Neural cell (in vitro differentiated cells): Measurements from ENCODE around the gene TMEM258. TPM values are rescaled to one million over a fixed set of nuclear protein-coding genes. Genes with fewer than 3 reads are reported as not detected.

Source experiments
- H2AFZ ChIP-seq: fragments of 200-600, 300-800 bp; sonication (generic), shearing (Covaris generic); 2 replicates; pipeline ENCODE4 v1.6.0; 2014; ENCODE audit warnings: low read depth, mild to moderate bottlenecking, antibody characterized with exemption, low read length, moderate library complexity
- H3F3A ChIP-seq: fragments of 200-600 bp; shearing (Covaris generic); 2 replicates; pipeline ENCODE4 v1.6.1; 2016; ENCODE audit warnings: mild to moderate bottlenecking, moderate library complexity, mixed read lengths, antibody characterized with exemption, low read length; ENCODE audit not compliant: insufficient read depth, poor library complexity, severe bottlenecking
- H3K27ac ChIP-seq: fragments of 200-600, 300-800 bp; sonication (generic), shearing (Covaris generic); 2 replicates; pipeline ENCODE4 v1.5.1; 2014; ENCODE audit warnings: mild to moderate bottlenecking, low read length, moderate library complexity
- H3K27me3 ChIP-seq: fragments of 300-800, 200-600 bp; sonication (generic), shearing (Covaris generic); 2 replicates; pipeline ENCODE4 v1.6.0; 2014; ENCODE audit warnings: mild to moderate bottlenecking, low read depth, low read length, moderate library complexity; ENCODE audit not compliant: insufficient read depth
- H3K36me3 ChIP-seq: fragments of 300-800, 200-600 bp; sonication (generic), shearing (Covaris generic); 2 replicates; pipeline ENCODE4 v1.5.1; 2014; ENCODE audit warnings: mild to moderate bottlenecking, antibody characterized with exemption, low read length, moderate library complexity; ENCODE audit not compliant: insufficient read depth
- H3K4me2 ChIP-seq: fragments of 300-800, 200-600 bp; sonication (generic), shearing (Covaris generic); 2 replicates; pipeline ENCODE4 v1.6.0; 2014; ENCODE audit warnings: mild to moderate bottlenecking, low read length
- H3K4me3 ChIP-seq: fragments of 300-800, 200-600 bp; sonication (generic), shearing (Covaris generic); 2 replicates; pipeline ENCODE4 v1.5.1; 2014; ENCODE audit warnings: mild to moderate bottlenecking, low read length, moderate library complexity
- H3K79me2 ChIP-seq: fragments of 200-600 bp; shearing (Covaris generic); replicated peaks from 2 replicates; pipeline ENCODE4 v1.6.0; 2014; ENCODE audit warnings: mild to moderate bottlenecking, low read length, moderate library complexity; ENCODE audit not compliant: insufficient read depth
- H3K9ac ChIP-seq: fragments of 300-800, 200-600 bp; sonication (generic), shearing (Covaris generic); 2 replicates; pipeline ENCODE4 v1.6.1; 2016; ENCODE audit warnings: mild to moderate bottlenecking, low read length, mixed read lengths
- H3K9me2 ChIP-seq: fragments of 200-600 bp; shearing (Covaris generic); 2 replicates; pipeline ENCODE4 v1.6.1; 2016; ENCODE audit warnings: mild to moderate bottlenecking, low read length, mixed read lengths; ENCODE audit not compliant: insufficient read depth
- H3K9me3 ChIP-seq: fragments of 200-600, 300-800 bp; sonication (generic), shearing (Covaris generic); 2 replicates; pipeline ENCODE4 v1.6.1; 2016; ENCODE audit warnings: mild to moderate bottlenecking, mixed run types, low read length, moderate library complexity, mixed read lengths
- H4K20me1 ChIP-seq: fragments of 200-600 bp; shearing (Covaris generic); 2 replicates; pipeline ENCODE4 v1.6.1; 2016; ENCODE audit warnings: mild to moderate bottlenecking, mixed run types; ENCODE audit not compliant: insufficient read depth
- CTCF ChIP-seq: fragments of 450-650 bp; IDR thresholded peaks from 2 replicates; pipeline ENCODE4 v1.5.1; 2014; ENCODE audit warnings: antibody characterized with exemption, mild to moderate bottlenecking, moderate library complexity; ENCODE audit not compliant: poor library complexity, severe bottlenecking
- EP300 ChIP-seq: fragments of 450-650 bp; conservative IDR thresholded peaks from 2 replicates; pipeline ENCODE4 v1.6.1; 2014; ENCODE audit warnings: antibody characterized with exemption, mild to moderate bottlenecking, moderate library complexity; ENCODE audit not compliant: poor library complexity, severe bottlenecking
- EZH2 ChIP-seq: fragments of 200-600, 300-800 bp; shearing (Covaris generic), sonication (generic); IDR thresholded peaks from 2 replicates; pipeline ENCODE4 v1.6.1; 2014; ENCODE audit warnings: antibody characterized with exemption, low read length, borderline replicate concordance, mild to moderate bottlenecking; ENCODE audit not compliant: insufficient read depth, poor library complexity, severe bottlenecking
- MXI1 ChIP-seq: fragments of 450-650 bp; conservative IDR thresholded peaks from 2 replicates; pipeline ENCODE4 v1.6.1; 2014; ENCODE audit warnings: antibody characterized with exemption, mild to moderate bottlenecking; ENCODE audit not compliant: poor library complexity, severe bottlenecking
- POLR2AphosphoS5 ChIP-seq: IDR thresholded peaks from 2 replicates; pipeline ENCODE4 v1.6.1; 2012
- RAD21 ChIP-seq: fragments of 450-650 bp; conservative IDR thresholded peaks from 2 replicates; pipeline ENCODE4 v1.6.1; 2014; ENCODE audit warnings: antibody characterized with exemption, mild to moderate bottlenecking, moderate library complexity
- SMC3 ChIP-seq: fragments of 450-650 bp; conservative IDR thresholded peaks from 2 replicates; pipeline ENCODE4 v1.6.1; 2014; ENCODE audit warnings: antibody characterized with exemption, mild to moderate bottlenecking, moderate library complexity; ENCODE audit not compliant: poor library complexity
- TAF1 ChIP-seq: IDR thresholded peaks from 2 replicates; pipeline ENCODE4 v1.6.1; 2012; ENCODE audit warnings: low read depth
- polyA plus RNA-seq: library from polyadenylated mRNA; depleted of rRNA; stranded (reverse); fragments of >200 nt; gene quantifications from 2 replicates; pipeline ENCODE4 v1.2.3, GENCODE V29; 2014
- TF ChIP-seq, protein P1 (sequence below): IDR thresholded peaks from 2 replicates; pipeline ENCODE4 v1.6.1; 2012; ENCODE audit warnings: borderline replicate concordance

The TMEM258 gene
- polyA plus RNA-seq, 1 donor from 2014 or later, result 134 TPM

DNA sequence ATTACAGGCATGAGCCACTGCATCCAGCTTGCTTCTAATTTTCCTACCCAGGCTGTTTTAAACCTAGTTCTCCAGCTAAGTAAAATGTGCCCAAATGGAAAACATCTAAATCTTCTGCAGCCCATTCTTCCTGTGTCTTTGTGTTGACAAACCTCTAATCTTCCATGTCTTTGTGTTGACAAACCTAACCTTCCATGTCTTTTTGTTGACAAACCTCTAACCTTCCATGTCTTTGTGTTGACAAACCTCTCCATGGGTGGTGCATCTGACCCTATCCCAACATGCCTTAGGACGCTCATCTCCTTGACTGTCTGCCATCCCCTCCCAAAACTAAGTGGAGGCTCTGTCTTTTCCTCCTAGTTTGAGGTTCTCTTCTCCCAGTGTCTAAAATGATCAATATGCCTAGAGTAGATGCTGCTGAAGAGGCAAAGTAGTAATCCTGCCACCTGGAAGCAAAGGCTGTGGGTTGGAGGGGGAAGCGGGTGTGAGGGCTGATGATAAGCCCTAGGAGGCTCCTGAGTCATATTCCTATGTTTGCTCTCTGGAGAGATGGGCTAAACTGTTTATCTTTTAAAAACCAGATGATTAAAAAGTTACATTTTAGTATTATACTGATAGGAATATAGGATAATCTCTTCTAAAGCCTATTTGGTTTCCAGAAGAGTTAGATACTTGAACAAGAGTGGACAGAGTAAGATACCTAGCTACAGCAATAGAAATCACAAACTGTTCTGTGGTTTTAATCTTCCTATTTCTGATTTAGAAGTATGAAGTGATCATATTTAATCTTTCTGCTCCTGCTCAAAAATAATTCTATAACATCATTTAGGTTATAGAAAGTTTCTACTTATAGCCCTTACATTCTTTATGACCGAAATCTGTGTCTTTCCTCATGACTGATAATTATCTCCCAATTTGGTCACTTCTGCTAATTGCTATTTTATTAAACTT, 8.2 kb upstream of the TMEM258 start:
- Histone ChIP-seq H3K36me3 (peaks cover 6% of the 10 kb centered on the region), H3K9ac (no peak overlapping the region), H3K27me3 (no peaks in the 10 kb centered on the region), H3K4me3 (no peak overlapping the region), H2AFZ (no peak overlapping the region), H3K9me2 (no peaks in the 10 kb centered on the region), H3K79me2 (no peaks in the 10 kb centered on the region), H3K27ac (no peak overlapping the region), H4K20me1 (no peaks in the 10 kb centered on the region), H3K9me3 (no peaks in the 10 kb centered on the region), H3K4me2 (no peak overlapping the region), H3F3A (no peaks in the 10 kb centered on the region)
- no peak for TF ChIP-seq EZH2
- TF ChIP-seq SMC3, result no peak
- no peak for TF ChIP-seq POLR2AphosphoS5
- TF ChIP-seq RAD21, result no peak
- TF ChIP-seq CTCF, result no peak
- no peak for TF ChIP-seq MXI1
- TF ChIP-seq, protein P1, sequence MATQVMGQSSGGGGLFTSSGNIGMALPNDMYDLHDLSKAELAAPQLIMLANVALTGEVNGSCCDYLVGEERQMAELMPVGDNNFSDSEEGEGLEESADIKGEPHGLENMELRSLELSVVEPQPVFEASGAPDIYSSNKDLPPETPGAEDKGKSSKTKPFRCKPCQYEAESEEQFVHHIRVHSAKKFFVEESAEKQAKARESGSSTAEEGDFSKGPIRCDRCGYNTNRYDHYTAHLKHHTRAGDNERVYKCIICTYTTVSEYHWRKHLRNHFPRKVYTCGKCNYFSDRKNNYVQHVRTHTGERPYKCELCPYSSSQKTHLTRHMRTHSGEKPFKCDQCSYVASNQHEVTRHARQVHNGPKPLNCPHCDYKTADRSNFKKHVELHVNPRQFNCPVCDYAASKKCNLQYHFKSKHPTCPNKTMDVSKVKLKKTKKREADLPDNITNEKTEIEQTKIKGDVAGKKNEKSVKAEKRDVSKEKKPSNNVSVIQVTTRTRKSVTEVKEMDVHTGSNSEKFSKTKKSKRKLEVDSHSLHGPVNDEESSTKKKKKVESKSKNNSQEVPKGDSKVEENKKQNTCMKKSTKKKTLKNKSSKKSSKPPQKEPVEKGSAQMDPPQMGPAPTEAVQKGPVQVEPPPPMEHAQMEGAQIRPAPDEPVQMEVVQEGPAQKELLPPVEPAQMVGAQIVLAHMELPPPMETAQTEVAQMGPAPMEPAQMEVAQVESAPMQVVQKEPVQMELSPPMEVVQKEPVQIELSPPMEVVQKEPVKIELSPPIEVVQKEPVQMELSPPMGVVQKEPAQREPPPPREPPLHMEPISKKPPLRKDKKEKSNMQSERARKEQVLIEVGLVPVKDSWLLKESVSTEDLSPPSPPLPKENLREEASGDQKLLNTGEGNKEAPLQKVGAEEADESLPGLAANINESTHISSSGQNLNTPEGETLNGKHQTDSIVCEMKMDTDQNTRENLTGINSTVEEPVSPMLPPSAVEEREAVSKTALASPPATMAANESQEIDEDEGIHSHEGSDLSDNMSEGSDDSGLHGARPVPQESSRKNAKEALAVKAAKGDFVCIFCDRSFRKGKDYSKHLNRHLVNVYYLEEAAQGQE, result no peak
- TF ChIP-seq EP300, result no peak
- TF ChIP-seq TAF1, result no peak

DNA sequence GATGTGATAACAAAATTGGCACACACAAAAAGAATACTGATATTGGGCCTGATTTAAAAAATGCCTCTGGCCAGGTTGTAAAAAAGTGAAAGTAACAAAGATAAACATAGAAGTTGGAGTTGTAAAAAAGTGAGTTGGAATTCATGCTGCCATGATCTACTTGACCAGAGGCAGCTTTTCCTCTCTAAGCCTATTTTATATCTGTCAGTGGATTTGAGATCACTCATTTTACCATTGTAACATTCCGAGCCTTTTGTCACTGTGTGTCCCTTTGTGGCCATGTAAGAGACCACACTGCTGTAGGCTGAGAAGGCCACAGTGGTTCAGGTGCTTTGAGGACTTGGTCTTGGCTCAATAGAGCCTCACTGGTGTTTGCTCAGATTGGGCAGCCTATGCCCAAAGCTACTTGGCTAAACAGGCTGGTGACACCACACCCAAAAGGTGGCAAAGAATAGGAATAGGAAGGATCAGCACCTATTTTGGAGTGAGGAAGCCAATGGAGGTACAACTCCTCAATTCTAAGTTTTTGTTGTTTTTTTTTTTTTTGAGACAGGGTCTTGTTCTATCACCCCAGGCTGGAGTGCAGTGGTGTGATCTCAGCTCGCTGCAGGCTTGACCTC, 7.4 kb upstream of the TMEM258 start:
- Histone ChIP-seq H3K36me3 (peaks cover 6% of the 10 kb centered on the region), H3K79me2 (peaks cover under 1% of the 10 kb centered on the region), H3F3A (no peaks in the 10 kb centered on the region)

More for the DNA sequence above, 7.4 kb upstream of the TMEM258 start:
- H3K27ac ChIP-seq, result no peak overlapping the region
- TF ChIP-seq POLR2AphosphoS5 (no peak), CTCF (no peak)
- H3K9ac ChIP-seq, result no peak overlapping the region
- H2AFZ ChIP-seq, result no peak overlapping the region
- no peaks in the 10 kb centered on the region for H4K20me1 ChIP-seq
- no peak overlapping the region for H3K4me3 ChIP-seq
- H3K27me3 ChIP-seq, result no peaks in the 10 kb centered on the region
- H3K4me2 ChIP-seq, result no peak overlapping the region
- no peaks in the 10 kb centered on the region for H3K9me3 ChIP-seq
- H3K9me2 ChIP-seq, result no peaks in the 10 kb centered on the region
